A549 (cell line): ENCODE results near the gene ZNF484. TPM values are rescaled to one million over a fixed set of nuclear protein-coding genes. Genes with fewer than 3 reads are reported as not detected.

Experiments used
- ATAC-seq, 2 experiments: fragments of 200-7000 bp in 1 of 2; fragments of >200 bp in 1 of 2; cut with Nextera tagmentation in 1 of 2; cut with Tn5 transposase in 1 of 2; 3 replicates each; pipeline versions ENCODE4 v1.8.0 to v1.9.1; 2018 to 2020; ENCODE audit warnings: mild to moderate bottlenecking in 1 of 2, moderate library complexity in 1 of 2
- CTCF ChIA-PET: fragments of 300-600 bp; sonication (Branson Sonifier 250); formaldehyde crosslinking; extraction: SDS; loops from one replicate; lab custom pipeline; 2021; ENCODE audit warnings: antibody characterized with exemption, inconsistent platforms; lab: Yijun Ruan, JAX
- POLR2A ChIA-PET: fragments of 350-600 bp; formaldehyde crosslinking; extraction: SDS; loops from one replicate; lab custom pipeline; 2021; ENCODE audit warnings: antibody characterized with exemption, inconsistent platforms; lab: Yijun Ruan, JAX
- DNase-seq, 2 experiments: peaks; one replicate each; pipeline versions ENCODE4 v3.0.0 to v3.0.0-alpha.2; 2011 to 2016; ENCODE audit warnings: low read depth in 1 of 2, low spot score in 1 of 2
- FAIRE-seq: peaks from 2 replicates; lab custom pipeline; 2011; peaks lifted over from hg19 to GRCh38; lab: Jason Lieb, UNC
- H3K27ac ChIP-seq, 2 experiments: fragments of >200 bp; sonication (Bioruptor Twin); formaldehyde crosslinking; 3 replicates each; pipeline ENCODE4 v1.5.1; 2016 to 2017
- H3K4me1 ChIP-seq: fragments of >200 bp; sonication (Bioruptor Twin); formaldehyde crosslinking; 3 replicates; pipeline ENCODE4 v1.6.1; 2016
- H3K4me2 ChIP-seq: fragments of >200 bp; sonication (Bioruptor Twin); formaldehyde crosslinking; 3 replicates; pipeline ENCODE4 v1.6.1; 2016
- H3K4me3 ChIP-seq: fragments of >200 bp; sonication (Bioruptor Twin); formaldehyde crosslinking; 3 replicates; pipeline ENCODE4 v1.5.1; 2016
- H3K9me3 ChIP-seq: fragments of >200 bp; sonication (Bioruptor Twin); formaldehyde crosslinking; 3 replicates; pipeline ENCODE4 v1.6.1; 2016
- CBX2 ChIP-seq: fragments of 200-600 bp; sonication (generic); IDR thresholded peaks from 2 replicates; pipeline ENCODE4 v1.6.1; 2016; ENCODE audit warnings: low read depth, mild to moderate bottlenecking, borderline replicate concordance
- CHD2 ChIP-seq: fragments of 150-350 bp; IDR thresholded peaks from 2 replicates; pipeline ENCODE4 v1.6.1; 2014; ENCODE audit warnings: low read length; ENCODE audit not compliant: partially characterized antibody
- EHMT2 ChIP-seq: fragments of 200-600 bp; sonication (generic); IDR thresholded peaks from 2 replicates; pipeline ENCODE4 v1.6.1; 2016; ENCODE audit warnings: antibody characterized with exemption, low read depth, mild to moderate bottlenecking, moderate library complexity
- FOXS1 ChIP-seq: fragments of 250-450 bp; sonication (Bioruptor Pico); IDR thresholded peaks from 2 replicates; pipeline ENCODE4 v1.5.0; 2020; ENCODE audit warnings: mild to moderate bottlenecking, moderate library complexity
- GATA3 ChIP-seq: IDR thresholded peaks from 2 replicates; pipeline ENCODE4 v1.6.1; 2012; ENCODE audit warnings: borderline replicate concordance
- HDAC2 ChIP-seq: fragments of 200-600 bp; sonication (generic); IDR thresholded peaks from 2 replicates; pipeline ENCODE4 v1.6.1; 2016
- KDM1A ChIP-seq: fragments of 200-600 bp; sonication (generic); IDR thresholded peaks from 2 replicates; pipeline ENCODE4 v1.6.1; 2016; ENCODE audit warnings: low read depth, mild to moderate bottlenecking
- KDM5A ChIP-seq: fragments of 200-600 bp; sonication (generic); IDR thresholded peaks from 2 replicates; pipeline ENCODE4 v1.6.1; 2016; ENCODE audit warnings: antibody characterized with exemption, mild to moderate bottlenecking
- NPAS2 ChIP-seq: fragments of 250-450 bp; sonication (Bioruptor Pico); IDR thresholded peaks from 2 replicates; pipeline ENCODE4 v1.8.0; 2022; ENCODE audit warnings: mild to moderate bottlenecking, moderate library complexity, borderline replicate concordance
- NR3C1 ChIP-seq: fragments of >200 bp; sonication (Bioruptor Twin); formaldehyde crosslinking; IDR thresholded peaks from 3 replicates; pipeline ENCODE4 v1.6.1; 2017
- PHF8 ChIP-seq: fragments of 200-600 bp; sonication (generic); IDR thresholded peaks from 2 replicates; pipeline ENCODE4 v1.6.1; 2016; ENCODE audit warnings: low read depth, mild to moderate bottlenecking, antibody characterized with exemption, moderate library complexity, borderline replicate concordance
- POLR2AphosphoS2 ChIP-seq: conservative IDR thresholded peaks from 2 replicates; pipeline ENCODE4 v1.6.1; 2012; ENCODE audit warnings: low read length, improper control_type of control experiment, inconsistent platforms
- RCOR1 ChIP-seq: fragments of 150-350 bp; IDR thresholded peaks from 2 replicates; pipeline ENCODE4 v1.6.1; 2014; ENCODE audit warnings: antibody characterized with exemption, low read length, low read depth
- RFX5 ChIP-seq: fragments of 450-650 bp; IDR thresholded peaks from 2 replicates; pipeline ENCODE4 v1.7.1; 2014; ENCODE audit warnings: antibody characterized with exemption, mild to moderate bottlenecking, moderate library complexity
- TP53 ChIP-seq: fragments of 250-450 bp; sonication (Bioruptor Pico); IDR thresholded peaks from 2 replicates; pipeline ENCODE4 v1.5.0; 2021; ENCODE audit warnings: mild to moderate bottlenecking, moderate library complexity
- ZNF302 ChIP-seq: fragments of 250-450 bp; sonication (Bioruptor Pico); IDR thresholded peaks from 2 replicates; pipeline ENCODE4 v1.9.0; 2021; ENCODE audit warnings: inconsistent platforms, mild to moderate bottlenecking, moderate library complexity
- ZSCAN20 ChIP-seq: fragments of 250-450 bp; sonication (Bioruptor Pico); IDR thresholded peaks from 2 replicates; pipeline ENCODE4 v1.8.0; 2022; ENCODE audit warnings: mild to moderate bottlenecking, moderate library complexity
- WGBS: methylation state at CpG from one replicate; pipeline ENCODE4 v1.1.6; 2017; ENCODE audit errors: missing lambda C conversion rate; 5-methylcytosine and 5-hydroxymethylcytosine counted together
- polyA plus RNA-seq, 4 experiments: library from polyadenylated mRNA; depleted of rRNA in 3 of 4; stranded (reverse); fragments of >200 nt; fragmentation: RNase III in 1 of 4; extraction: RNeasy Plus Mini Kit Qiagen cat#74134 plus additional on column Dnase treatment in 1 of 4; gene quantifications; 2 replicates in 3 of 4; 3 replicates in 1 of 4; pipeline ENCODE4 v1.2.3, GENCODE V29; 2011 to 2017
- TF ChIP-seq, protein P1 (sequence below): fragments of 450-650 bp; IDR thresholded peaks from 2 replicates; pipeline ENCODE4 v1.6.1; 2014; ENCODE audit warnings: antibody characterized with exemption
- TF ChIP-seq, protein P2 (sequence below): fragments of >200 bp; sonication (Bioruptor Twin); formaldehyde crosslinking; IDR thresholded peaks from 3 replicates; pipeline ENCODE4 v1.5.1; 2016
- TF ChIP-seq, protein P3 (sequence below): fragments of 200-600 bp; sonication (generic); IDR thresholded peaks from 2 replicates; pipeline ENCODE4 v1.6.1; 2016; ENCODE audit warnings: antibody characterized with exemption, mild to moderate bottlenecking, moderate library complexity
- TF ChIP-seq, protein P4 (sequence below): fragments of 250-450 bp; sonication (Bioruptor Pico); IDR thresholded peaks from 2 replicates; pipeline ENCODE4 v1.5.0; 2020; ENCODE audit warnings: low read depth, mild to moderate bottlenecking, moderate library complexity

Gene ZNF484
- polyA plus RNA-seq, 2 of the 4 experiments (the other 2 are of a cell fraction): 2.3 to 5.6 TPM

DNA sequence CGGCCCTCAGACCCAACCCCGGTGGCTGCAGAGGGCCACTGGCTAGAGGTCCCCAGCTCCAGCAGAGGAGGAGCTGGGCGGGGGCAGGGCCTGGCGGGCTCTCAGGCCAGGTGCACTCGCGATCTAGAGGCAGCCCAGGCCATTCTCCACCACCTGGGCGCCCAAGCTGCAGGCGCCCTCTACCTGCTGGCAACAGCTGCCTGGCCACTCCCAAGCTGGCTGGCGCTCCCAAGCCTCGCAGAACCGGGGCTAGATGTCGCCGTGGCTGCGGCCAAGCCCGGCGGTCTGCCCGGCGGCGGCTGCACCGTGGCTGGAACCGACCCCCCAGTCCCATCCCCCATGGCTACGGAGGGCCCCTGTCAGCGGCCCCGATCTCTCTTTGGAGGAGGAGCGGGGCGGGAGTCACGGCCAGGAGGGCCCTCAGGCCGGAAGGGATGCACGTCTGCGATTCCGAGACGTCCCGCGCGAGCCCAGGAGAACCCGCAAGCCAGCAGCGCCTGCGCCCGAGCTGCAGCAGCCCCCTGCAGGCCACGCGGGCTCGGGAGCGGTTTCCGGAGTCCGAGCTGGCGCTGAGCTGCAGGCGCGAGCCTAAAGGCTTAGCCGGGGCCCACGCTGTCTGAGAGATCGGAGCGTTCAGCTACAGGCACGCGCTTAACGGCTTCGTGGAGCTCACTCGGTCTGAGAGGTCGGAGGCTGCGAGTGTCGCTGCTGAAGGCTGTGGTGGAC, 68.9 kb downstream of the ZNF484 start (continued):
- TF ChIP-seq CBX2 (no peak), RCOR1 (no peak), ZNF302 (CRISPR knock-in tag) (no peak), KDM5A (no peak), KDM1A (no peak), RFX5 (no peak), POLR2AphosphoS2 (no peak), HDAC2 (no peak)
- TF ChIP-seq, protein P1, sequence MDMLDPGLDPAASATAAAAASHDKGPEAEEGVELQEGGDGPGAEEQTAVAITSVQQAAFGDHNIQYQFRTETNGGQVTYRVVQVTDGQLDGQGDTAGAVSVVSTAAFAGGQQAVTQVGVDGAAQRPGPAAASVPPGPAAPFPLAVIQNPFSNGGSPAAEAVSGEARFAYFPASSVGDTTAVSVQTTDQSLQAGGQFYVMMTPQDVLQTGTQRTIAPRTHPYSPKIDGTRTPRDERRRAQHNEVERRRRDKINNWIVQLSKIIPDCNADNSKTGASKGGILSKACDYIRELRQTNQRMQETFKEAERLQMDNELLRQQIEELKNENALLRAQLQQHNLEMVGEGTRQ: no peak
- TF ChIP-seq, protein P2, sequence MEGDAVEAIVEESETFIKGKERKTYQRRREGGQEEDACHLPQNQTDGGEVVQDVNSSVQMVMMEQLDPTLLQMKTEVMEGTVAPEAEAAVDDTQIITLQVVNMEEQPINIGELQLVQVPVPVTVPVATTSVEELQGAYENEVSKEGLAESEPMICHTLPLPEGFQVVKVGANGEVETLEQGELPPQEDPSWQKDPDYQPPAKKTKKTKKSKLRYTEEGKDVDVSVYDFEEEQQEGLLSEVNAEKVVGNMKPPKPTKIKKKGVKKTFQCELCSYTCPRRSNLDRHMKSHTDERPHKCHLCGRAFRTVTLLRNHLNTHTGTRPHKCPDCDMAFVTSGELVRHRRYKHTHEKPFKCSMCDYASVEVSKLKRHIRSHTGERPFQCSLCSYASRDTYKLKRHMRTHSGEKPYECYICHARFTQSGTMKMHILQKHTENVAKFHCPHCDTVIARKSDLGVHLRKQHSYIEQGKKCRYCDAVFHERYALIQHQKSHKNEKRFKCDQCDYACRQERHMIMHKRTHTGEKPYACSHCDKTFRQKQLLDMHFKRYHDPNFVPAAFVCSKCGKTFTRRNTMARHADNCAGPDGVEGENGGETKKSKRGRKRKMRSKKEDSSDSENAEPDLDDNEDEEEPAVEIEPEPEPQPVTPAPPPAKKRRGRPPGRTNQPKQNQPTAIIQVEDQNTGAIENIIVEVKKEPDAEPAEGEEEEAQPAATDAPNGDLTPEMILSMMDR: no peak; the same call in 1 of the 3 replicates
- TF ChIP-seq, protein P3, sequence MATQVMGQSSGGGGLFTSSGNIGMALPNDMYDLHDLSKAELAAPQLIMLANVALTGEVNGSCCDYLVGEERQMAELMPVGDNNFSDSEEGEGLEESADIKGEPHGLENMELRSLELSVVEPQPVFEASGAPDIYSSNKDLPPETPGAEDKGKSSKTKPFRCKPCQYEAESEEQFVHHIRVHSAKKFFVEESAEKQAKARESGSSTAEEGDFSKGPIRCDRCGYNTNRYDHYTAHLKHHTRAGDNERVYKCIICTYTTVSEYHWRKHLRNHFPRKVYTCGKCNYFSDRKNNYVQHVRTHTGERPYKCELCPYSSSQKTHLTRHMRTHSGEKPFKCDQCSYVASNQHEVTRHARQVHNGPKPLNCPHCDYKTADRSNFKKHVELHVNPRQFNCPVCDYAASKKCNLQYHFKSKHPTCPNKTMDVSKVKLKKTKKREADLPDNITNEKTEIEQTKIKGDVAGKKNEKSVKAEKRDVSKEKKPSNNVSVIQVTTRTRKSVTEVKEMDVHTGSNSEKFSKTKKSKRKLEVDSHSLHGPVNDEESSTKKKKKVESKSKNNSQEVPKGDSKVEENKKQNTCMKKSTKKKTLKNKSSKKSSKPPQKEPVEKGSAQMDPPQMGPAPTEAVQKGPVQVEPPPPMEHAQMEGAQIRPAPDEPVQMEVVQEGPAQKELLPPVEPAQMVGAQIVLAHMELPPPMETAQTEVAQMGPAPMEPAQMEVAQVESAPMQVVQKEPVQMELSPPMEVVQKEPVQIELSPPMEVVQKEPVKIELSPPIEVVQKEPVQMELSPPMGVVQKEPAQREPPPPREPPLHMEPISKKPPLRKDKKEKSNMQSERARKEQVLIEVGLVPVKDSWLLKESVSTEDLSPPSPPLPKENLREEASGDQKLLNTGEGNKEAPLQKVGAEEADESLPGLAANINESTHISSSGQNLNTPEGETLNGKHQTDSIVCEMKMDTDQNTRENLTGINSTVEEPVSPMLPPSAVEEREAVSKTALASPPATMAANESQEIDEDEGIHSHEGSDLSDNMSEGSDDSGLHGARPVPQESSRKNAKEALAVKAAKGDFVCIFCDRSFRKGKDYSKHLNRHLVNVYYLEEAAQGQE: no peak
- TF ChIP-seq, all 56 proteins: peak for 7

DNA sequence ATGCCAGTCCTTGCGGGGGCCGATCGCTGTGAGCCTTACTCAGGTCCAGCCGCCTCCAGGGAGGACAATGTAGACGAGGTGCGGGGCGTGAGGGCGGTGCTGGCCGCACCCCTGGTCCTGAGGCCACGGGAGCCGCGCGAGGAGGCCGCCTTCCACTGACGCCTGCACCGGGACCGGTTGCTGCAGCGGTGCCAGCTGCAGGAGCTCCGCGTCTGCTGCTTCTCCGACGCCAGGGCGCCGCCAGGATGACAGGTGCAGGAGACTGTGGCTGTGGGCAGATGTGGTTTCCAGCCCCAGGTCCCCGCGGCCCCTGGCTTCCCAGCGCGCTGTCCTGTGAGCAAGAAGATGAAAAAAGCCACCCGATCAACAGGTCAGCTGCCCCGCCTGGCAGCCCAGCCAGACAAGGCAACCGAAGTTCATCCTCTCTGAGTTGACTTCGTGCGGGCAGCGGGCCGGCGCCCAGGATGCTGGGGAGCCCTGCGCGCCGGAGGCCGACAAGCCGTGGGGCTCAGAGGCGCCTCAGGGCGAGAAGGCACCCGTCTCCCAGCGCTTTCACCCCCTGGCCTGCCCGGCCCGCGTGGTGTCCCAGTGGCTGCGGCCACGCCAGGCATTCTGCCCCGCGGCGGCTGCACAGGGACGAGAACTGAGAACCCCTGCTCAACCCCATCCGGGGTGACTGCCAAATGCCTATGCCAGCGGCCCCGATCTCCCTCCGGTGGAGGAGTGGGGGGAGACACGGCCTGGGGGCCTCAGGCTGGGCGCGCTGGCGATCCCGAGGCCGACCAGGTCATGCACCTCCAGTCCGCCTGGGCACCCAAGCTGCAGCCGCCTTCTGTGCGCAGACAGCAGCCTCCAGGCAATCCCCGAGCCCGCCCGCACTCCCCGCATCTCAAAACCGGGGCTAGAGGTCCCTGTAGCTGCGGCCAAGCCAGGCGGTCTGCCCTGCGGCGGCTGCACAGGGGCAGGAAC, 69.8 kb downstream of the ZNF484 start:
- FAIRE-seq (no peak), DNase-seq (no peak), ATAC-seq (peak; percentile 62 to 67)
- Histone ChIP-seq H3K4me1 (peaks cover 22% of the 10 kb centered on the region), H3K4me2 (peak overlapping the region; percentile 91), H3K4me3 (peak overlapping the region; percentile 39; the same call in 2 of the 3 replicates), H3K27ac (no peak overlapping the region), H3K9me3 (no peaks in the 10 kb centered on the region)
- TF ChIP-seq ZSCAN20 (CRISPR knock-in tag) (no peak), CHD2 (no peak), TP53 (CRISPR knock-in tag) (no peak), NPAS2 (no peak), HDAC2 (no peak), NR3C1 (no peak), PHF8 (no peak), EHMT2 (no peak), GATA3 (no peak), FOXS1 (CRISPR knock-in tag) (no peak)
- TF ChIP-seq, protein P2: no peak
- TF ChIP-seq, protein P4, sequence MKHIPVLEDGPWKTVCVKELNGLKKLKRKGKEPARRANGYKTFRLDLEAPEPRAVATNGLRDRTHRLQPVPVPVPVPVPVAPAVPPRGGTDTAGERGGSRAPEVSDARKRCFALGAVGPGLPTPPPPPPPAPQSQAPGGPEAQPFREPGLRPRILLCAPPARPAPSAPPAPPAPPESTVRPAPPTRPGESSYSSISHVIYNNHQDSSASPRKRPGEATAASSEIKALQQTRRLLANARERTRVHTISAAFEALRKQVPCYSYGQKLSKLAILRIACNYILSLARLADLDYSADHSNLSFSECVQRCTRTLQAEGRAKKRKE (CRISPR knock-in tag): no peak
- ChIA-PET POLR2A (no interaction called here), CTCF (interaction anchor here (0.6 to 1.9 kb wide), 4 partner anchors 16 to 191 kb away, joined by 3 to 8 read pairs (median 6); no protein-coding TSS in a partner anchor)
- WGBS: 2% methylated on average over 9 of the region's 76 CpGs
